ENCODE measurements around the gene UQCRC2.

The UQCRC2 gene

GRCh38 chr16:22003195-22003594, 50.0 kb downstream of the UQCRC2 start:
- no peak for DNase-seq (ENCODE audit: low read depth in 2 of 2)
- no peak for TF ChIP-seq CTCF (IDR thresholded peaks at IDR 0.05; ENCODE audit: low read depth, low read length)
- no peak overlapping the region for H3K4me3 ChIP-seq (replicated peaks in 1 of 2; ENCODE audit: low read depth in 2 of 2, low read length in 2 of 2)

DNA sequence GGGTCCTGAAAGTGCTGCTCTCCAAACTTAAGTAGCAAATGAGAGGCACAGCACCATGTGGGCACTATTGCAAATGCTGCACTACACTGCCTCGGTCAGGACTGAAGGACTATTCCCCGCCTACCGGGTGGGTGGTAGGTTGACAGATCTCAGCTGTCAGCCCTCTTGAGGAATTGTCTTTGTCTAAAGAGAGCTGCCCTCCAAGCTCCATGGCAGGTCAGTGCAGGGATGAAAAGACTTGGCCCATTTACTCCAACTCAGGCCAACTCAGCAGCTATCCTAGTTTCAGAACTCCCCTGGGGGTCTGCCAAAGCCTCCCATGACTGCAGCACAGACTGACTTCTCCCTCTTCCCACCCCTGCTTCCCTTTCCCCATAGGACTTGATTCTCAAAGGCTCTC, 51.2 kb downstream of the UQCRC2 start:
- TF ChIP-seq CTCF (IDR thresholded peaks at IDR 0.05; ENCODE audit: low read depth, low read length), result no peak
- no peak for DNase-seq (ENCODE audit: low read depth in 2 of 2)
- no peak overlapping the region for H3K4me3 ChIP-seq (replicated peaks in 1 of 2; ENCODE audit: low read depth in 2 of 2, low read length in 2 of 2)

DNA sequence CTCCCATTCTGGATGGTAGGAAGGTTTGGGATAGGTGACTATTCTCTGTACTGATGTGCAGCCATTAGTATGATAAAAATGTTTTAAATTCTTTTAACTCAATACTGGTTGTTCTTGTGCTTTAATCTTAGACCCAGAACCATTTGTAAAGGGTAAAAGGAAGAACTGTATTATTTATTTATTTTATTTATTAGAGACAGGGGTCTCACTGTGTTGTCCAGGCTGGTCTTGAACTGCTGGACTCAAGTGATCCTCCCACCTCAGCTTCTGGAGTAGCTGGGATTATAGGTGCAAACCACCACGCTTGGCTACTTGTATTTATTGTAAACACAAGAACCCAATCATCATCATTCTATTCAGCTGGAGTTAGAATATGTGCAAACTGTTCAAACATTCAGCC, 52.6 kb downstream of the UQCRC2 start:
- no peak for TF ChIP-seq CTCF (IDR thresholded peaks at IDR 0.05; ENCODE audit: low read depth, low read length)
- no peak overlapping the region for H3K4me3 ChIP-seq (replicated peaks in 1 of 2; ENCODE audit: low read depth in 2 of 2, low read length in 2 of 2)
- no peak for DNase-seq (ENCODE audit: low read depth in 2 of 2)

DNA sequence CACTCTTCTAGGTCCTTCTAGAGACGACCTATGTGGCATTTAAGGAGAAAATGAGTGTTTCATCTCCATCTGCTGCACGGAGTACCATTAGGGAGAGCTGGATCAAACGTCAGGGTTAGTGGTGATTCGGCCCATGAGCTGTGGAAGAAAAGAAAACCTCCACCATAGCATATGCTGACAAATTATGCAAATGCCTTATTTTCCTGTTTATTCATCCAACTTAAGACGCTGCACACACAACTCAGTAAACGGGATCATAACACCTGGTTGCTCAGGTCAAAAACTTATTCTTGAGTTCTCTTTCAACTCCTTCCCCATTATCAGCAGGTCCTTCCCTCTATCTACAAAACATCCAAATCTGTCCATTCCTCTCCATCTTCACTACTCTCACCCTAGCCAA, 53.5 kb downstream of the UQCRC2 start:
- no peak overlapping the region for H3K4me3 ChIP-seq (replicated peaks in 1 of 2; ENCODE audit: low read depth in 2 of 2, low read length in 2 of 2)
- TF ChIP-seq CTCF (IDR thresholded peaks at IDR 0.05; ENCODE audit: low read depth, low read length), result no peak
- no peak for DNase-seq (ENCODE audit: low read depth in 2 of 2)

GRCh38 chr16:22007159-22007508, 54.0 kb downstream of the UQCRC2 start:
- TF ChIP-seq CTCF (IDR thresholded peaks at IDR 0.05; ENCODE audit: low read depth, low read length), result no peak
- DNase-seq (ENCODE audit: low read depth in 2 of 2), result no peak
- peak overlapping the region; percentile 79 to 88 for H3K4me3 ChIP-seq (replicated peaks in 1 of 2; ENCODE audit: low read depth in 2 of 2, low read length in 2 of 2)

DNA sequence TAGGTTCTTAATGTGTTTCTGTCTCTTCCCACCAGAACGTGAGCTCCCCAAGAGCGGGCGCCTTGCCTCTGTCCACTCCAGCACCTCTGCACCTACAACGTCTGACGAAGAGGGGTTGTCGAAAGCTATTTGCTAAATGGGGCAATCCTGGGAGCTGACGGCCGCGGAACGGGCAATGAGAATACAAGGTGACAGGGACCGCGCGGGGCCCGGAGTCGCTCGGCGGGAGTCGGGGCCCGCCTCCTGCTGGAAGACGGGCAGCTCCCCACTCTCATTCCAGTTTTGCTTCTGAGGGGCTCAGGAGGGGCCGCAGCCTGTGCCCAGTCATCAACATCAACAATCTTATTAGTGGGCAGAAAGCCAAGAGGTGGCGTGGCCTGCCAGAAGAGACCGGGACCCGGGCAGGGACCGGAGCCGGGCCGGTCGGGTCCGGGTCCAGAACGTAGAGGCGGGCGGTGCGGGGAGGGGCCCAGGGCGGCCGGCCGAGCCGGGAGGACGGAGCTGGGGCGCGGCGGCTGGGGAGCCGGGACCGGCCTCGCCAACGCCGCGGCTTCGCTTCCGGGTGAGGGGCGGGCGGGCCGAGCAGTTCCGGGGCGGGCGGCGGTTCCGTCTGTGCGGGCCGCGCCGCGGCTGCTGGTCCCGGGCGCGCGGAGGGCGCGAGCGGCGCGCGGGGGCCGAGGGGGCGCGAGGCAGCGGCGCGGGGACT, 54.5 kb downstream of the UQCRC2 start, which contains the start of gene MOSMO:
MOSMO (plus strand) TSS at position 603 of the 706 bp plus-strand sequence. CDS start 191 bp downstream, outside the sequence.
- peak; percentile 64 to 72 for DNase-seq (ENCODE audit: low read depth in 2 of 2)
- no peak for TF ChIP-seq CTCF (IDR thresholded peaks at IDR 0.05; ENCODE audit: low read depth, low read length)
- H3K4me3 ChIP-seq (replicated peaks in 1 of 2; ENCODE audit: low read depth in 2 of 2, low read length in 2 of 2), result peak within 1 kb of the TSS; percentile 88 to 92
